HUES64 (cell line): Measurements from ENCODE around the gene ABCC5.

Source experiments
- H3K27ac ChIP-seq: 2 replicates; pipeline ENCODE4 v1.7.0; 2013; ENCODE audit warnings: low read depth, low read length, inconsistent platforms
- H3K27me3 ChIP-seq: 2 replicates; pipeline ENCODE4 v1.6.1; 2013; ENCODE audit warnings: mild to moderate bottlenecking, low read length; ENCODE audit not compliant: insufficient read depth
- H3K36me3 ChIP-seq: 2 replicates; pipeline ENCODE4 v1.6.1; 2013; ENCODE audit warnings: mild to moderate bottlenecking, low read length; ENCODE audit not compliant: insufficient read depth
- H3K4me1 ChIP-seq: 2 replicates; pipeline ENCODE4 v1.6.1; 2013; ENCODE audit warnings: mild to moderate bottlenecking, low read length, moderate library complexity; ENCODE audit not compliant: insufficient read depth
- H3K4me3 ChIP-seq: 2 replicates; pipeline ENCODE4 v1.5.1; 2013; ENCODE audit warnings: mild to moderate bottlenecking, low read length, moderate library complexity
- H3K9ac ChIP-seq: 2 replicates; pipeline ENCODE4 v1.6.1; 2013; ENCODE audit warnings: mild to moderate bottlenecking, low read depth, low read length
- H3K9me3 ChIP-seq: 2 replicates; pipeline ENCODE4 v1.6.1; 2013; ENCODE audit warnings: low read depth, low read length; ENCODE audit not compliant: insufficient read depth
- WGBS: fragments of 150-250, 120-280 bp; methylation state at CpG from one replicate; pipeline ENCODE4 v1.1.7; 2013; ENCODE audit warnings: missing lambda C conversion rate; 5-methylcytosine and 5-hydroxymethylcytosine counted together

The ABCC5 gene

GRCh38 chr3:183966361-183966791 lies 51.3 kb downstream of the ABCC5 start:
- H3K27me3 ChIP-seq: no peaks in the 10 kb centered on the region
- H3K4me1 ChIP-seq: no peaks in the 10 kb centered on the region
- peaks cover 77% of the 10 kb centered on the region for H3K36me3 ChIP-seq
- no peak overlapping the region for H3K9ac ChIP-seq
- no peaks in the 10 kb centered on the region for H3K9me3 ChIP-seq
- H3K27ac ChIP-seq: no peak overlapping the region
- no peak overlapping the region for H3K4me3 ChIP-seq
- 90% methylated on average over 4 of the region's 4 CpGs for WGBS

GRCh38 chr3:183962807-183963206 lies 54.9 kb downstream of the ABCC5 start:
- Histone ChIP-seq H3K4me3 (no peak overlapping the region), H3K9ac (no peak overlapping the region), H3K4me1 (no peaks in the 10 kb centered on the region), H3K9me3 (no peaks in the 10 kb centered on the region), H3K36me3 (peaks cover 84% of the 10 kb centered on the region), H3K27ac (no peak overlapping the region), H3K27me3 (no peaks in the 10 kb centered on the region)
- 94% methylated on average over 3 of the region's 3 CpGs for whole genome bisulfite sequencing

- no peak overlapping the region for H3K4me3 ChIP-seq
- no peaks in the 10 kb centered on the region for H3K27me3 ChIP-seq
- H3K9ac ChIP-seq: no peak overlapping the region
- peaks cover 6% of the 10 kb centered on the region for H3K4me1 ChIP-seq
- WGBS: 91% methylated on average over 3 of the region's 4 CpGs
- no peak overlapping the region for H3K27ac ChIP-seq
- no peaks in the 10 kb centered on the region for H3K9me3 ChIP-seq
- H3K36me3 ChIP-seq: peaks cover 66% of the 10 kb centered on the region
Observed at GRCh38 chr3:183959214-183959613, 58.5 kb downstream of the ABCC5 start.

- no peak overlapping the region for H3K4me3 ChIP-seq
- WGBS: 90% methylated on average over 4 of the region's 4 CpGs
- no peaks in the 10 kb centered on the region for H3K9me3 ChIP-seq
- peaks cover 6% of the 10 kb centered on the region for H3K4me1 ChIP-seq
- no peak overlapping the region for H3K9ac ChIP-seq
- no peaks in the 10 kb centered on the region for H3K27me3 ChIP-seq
- peaks cover 62% of the 10 kb centered on the region for H3K36me3 ChIP-seq
- H3K27ac ChIP-seq: no peak overlapping the region
Observed at GRCh38 chr3:183958775-183959174, 58.9 kb downstream of the ABCC5 start.

- Histone ChIP-seq H3K36me3 (peaks cover 57% of the 10 kb centered on the region), H3K9me3 (no peaks in the 10 kb centered on the region), H3K27ac (no peak overlapping the region), H3K4me3 (no peak overlapping the region), H3K4me1 (peaks cover 6% of the 10 kb centered on the region), H3K9ac (no peak overlapping the region), H3K27me3 (no peaks in the 10 kb centered on the region)
- 95% methylated on average over 3 of the region's 3 CpGs for WGBS
Observed at GRCh38 chr3:183958226-183958625, 59.5 kb downstream of the ABCC5 start.

- Histone ChIP-seq H3K4me3 (no peak overlapping the region; the same call in 1 of the 2 replicates), H3K27ac (peak overlapping the region; percentile 51; the same call in 1 of the 2 replicates), H3K9ac (no peak overlapping the region), H3K4me1 (peaks cover 6% of the 10 kb centered on the region), H3K36me3 (peaks cover 54% of the 10 kb centered on the region), H3K9me3 (no peaks in the 10 kb centered on the region), H3K27me3 (no peaks in the 10 kb centered on the region)
- WGBS: 20% methylated on average over 4 of the region's 4 CpGs
Observed at GRCh38 chr3:183954875-183955274, 62.8 kb downstream of the ABCC5 start.

GRCh38 chr3:183953471-183954070 lies 64.1 kb downstream of the ABCC5 start:
- Histone ChIP-seq H3K27me3 (no peaks in the 10 kb centered on the region), H3K9ac (no peak overlapping the region), H3K36me3 (peaks cover 57% of the 10 kb centered on the region), H3K4me3 (no peak overlapping the region), H3K27ac (no peak overlapping the region), H3K9me3 (no peaks in the 10 kb centered on the region), H3K4me1 (peaks cover 6% of the 10 kb centered on the region)
- 92% methylated on average over 6 of the region's 6 CpGs for WGBS

GRCh38 chr3:183951459-183951858 lies 66.2 kb downstream of the ABCC5 start:
- no peaks in the 10 kb centered on the region for H3K27me3 ChIP-seq
- no peak overlapping the region for H3K9ac ChIP-seq
- H3K36me3 ChIP-seq: peaks cover 64% of the 10 kb centered on the region
- WGBS: 88% methylated on average over 13 of the region's 13 CpGs
- H3K9me3 ChIP-seq: no peaks in the 10 kb centered on the region
- H3K4me3 ChIP-seq: no peak overlapping the region
- no peak overlapping the region for H3K27ac ChIP-seq
- peaks cover 6% of the 10 kb centered on the region for H3K4me1 ChIP-seq

- Histone ChIP-seq H3K9ac (no peak overlapping the region), H3K9me3 (no peaks in the 10 kb centered on the region), H3K27me3 (no peaks in the 10 kb centered on the region), H3K4me1 (no peaks in the 10 kb centered on the region), H3K27ac (no peak overlapping the region), H3K36me3 (peaks cover 74% of the 10 kb centered on the region), H3K4me3 (no peak overlapping the region)
- WGBS: 91% methylated on average over 12 of the region's 12 CpGs
Observed at GRCh38 chr3:183949690-183950089, 68.0 kb downstream of the ABCC5 start.

GRCh38 chr3:183946037-183946436 lies 71.6 kb downstream of the ABCC5 start:
- peaks cover 90% of the 10 kb centered on the region for H3K36me3 ChIP-seq
- H3K9ac ChIP-seq: no peak overlapping the region
- no peaks in the 10 kb centered on the region for H3K9me3 ChIP-seq
- no peak overlapping the region for H3K27ac ChIP-seq
- H3K4me3 ChIP-seq: no peak overlapping the region
- no peaks in the 10 kb centered on the region for H3K4me1 ChIP-seq
- no peaks in the 10 kb centered on the region for H3K27me3 ChIP-seq
- 98% methylated on average over 2 of the region's 2 CpGs for WGBS

GRCh38 chr3:183944775-183945174 lies 72.9 kb downstream of the ABCC5 start:
- Histone ChIP-seq H3K36me3 (peaks cover 84% of the 10 kb centered on the region), H3K27me3 (no peaks in the 10 kb centered on the region), H3K9ac (no peak overlapping the region), H3K27ac (no peak overlapping the region), H3K4me1 (no peaks in the 10 kb centered on the region), H3K4me3 (no peak overlapping the region), H3K9me3 (no peaks in the 10 kb centered on the region)
- WGBS: 95% methylated on average over 4 of the region's 5 CpGs

- 91% methylated on average over 6 of the region's 6 CpGs for WGBS
- Histone ChIP-seq H3K4me3 (no peak overlapping the region), H3K9me3 (no peaks in the 10 kb centered on the region), H3K27ac (no peak overlapping the region), H3K4me1 (no peaks in the 10 kb centered on the region), H3K36me3 (peaks cover 83% of the 10 kb centered on the region), H3K27me3 (no peaks in the 10 kb centered on the region), H3K9ac (no peak overlapping the region)
Observed at GRCh38 chr3:183943739-183944138, 73.9 kb downstream of the ABCC5 start.
